T-helper 2 cell treated with Interferon-gamma antibody and Interleukin-4, amounts not matched to agents 5 μg/mL and 100 μg/mL, for 36 hours (primary cell): ENCODE measurements around the gene VTI1A.

Source experiments
- DNase-seq: peaks from one replicate; pipeline ENCODE4 v3.0.0; 2021; ENCODE audit warnings: low spot score
- H3K27ac Mint-ChIP-seq: one replicate; pipeline ENCODE4 v1.8.0; 2021; ENCODE audit warnings: mild to moderate bottlenecking, mixed read lengths
- H3K27me3 Mint-ChIP-seq: one replicate; pipeline ENCODE4 v1.8.0; 2021; ENCODE audit warnings: low read depth, mixed read lengths
- H3K36me3 Mint-ChIP-seq: one replicate; pipeline ENCODE4 v1.8.0; 2021; ENCODE audit warnings: low read depth, mixed read lengths
- H3K4me1 Mint-ChIP-seq: one replicate; pipeline ENCODE4 v1.8.0; 2021; ENCODE audit warnings: low read depth, mixed read lengths
- H3K4me3 Mint-ChIP-seq: one replicate; pipeline ENCODE4 v1.8.0; 2022; ENCODE audit warnings: mild to moderate bottlenecking, moderate library complexity, mixed read lengths
- H3K9me3 Mint-ChIP-seq: one replicate; pipeline ENCODE4 v1.8.0; 2021; ENCODE audit warnings: mixed read lengths

The VTI1A gene

DNA sequence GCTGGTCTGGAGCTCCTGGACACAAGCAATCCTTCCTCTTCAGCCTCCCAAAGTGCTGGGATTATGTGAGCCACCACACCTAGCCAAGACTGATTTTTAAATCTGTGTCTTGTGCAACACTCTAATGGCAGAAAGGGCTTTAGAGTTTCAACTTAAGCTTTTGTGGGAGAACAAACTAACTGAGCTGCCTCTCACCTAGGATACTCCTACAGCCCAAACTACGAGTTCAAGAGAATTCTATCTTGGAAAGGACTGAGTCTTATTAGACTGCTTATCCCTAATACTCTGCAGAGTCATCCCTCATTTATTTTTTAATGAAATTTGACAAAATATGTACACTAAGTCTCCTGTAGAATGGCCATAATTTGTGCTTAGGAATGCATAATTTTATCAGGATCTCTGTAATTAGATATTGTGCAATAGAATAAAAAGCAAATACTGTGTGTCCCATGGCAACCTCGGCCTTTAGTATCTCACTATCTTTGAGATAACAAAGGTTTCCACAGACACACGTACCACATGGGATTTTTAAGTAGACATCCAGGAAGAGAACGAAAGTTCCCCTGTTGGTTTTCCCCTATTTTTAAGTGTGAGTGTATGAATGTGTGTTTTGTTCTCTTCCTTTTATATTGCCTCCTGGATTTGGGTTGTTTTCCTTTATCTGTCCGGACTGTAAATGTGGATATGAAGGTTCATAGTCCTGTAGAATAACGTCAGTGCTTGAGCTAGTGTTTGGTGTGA lies 303.6 kb downstream of the VTI1A start:
- DNase-seq, result no peak
- no peak overlapping the region for H3K27ac Mint-ChIP-seq
- H3K9me3 Mint-ChIP-seq, result no peaks in the 10 kb centered on the region
- H3K4me1 Mint-ChIP-seq, result no peaks in the 10 kb centered on the region
- no peak overlapping the region for H3K4me3 Mint-ChIP-seq
- H3K36me3 Mint-ChIP-seq, result no peaks in the 10 kb centered on the region
- H3K27me3 Mint-ChIP-seq, result no peaks in the 10 kb centered on the region

DNA sequence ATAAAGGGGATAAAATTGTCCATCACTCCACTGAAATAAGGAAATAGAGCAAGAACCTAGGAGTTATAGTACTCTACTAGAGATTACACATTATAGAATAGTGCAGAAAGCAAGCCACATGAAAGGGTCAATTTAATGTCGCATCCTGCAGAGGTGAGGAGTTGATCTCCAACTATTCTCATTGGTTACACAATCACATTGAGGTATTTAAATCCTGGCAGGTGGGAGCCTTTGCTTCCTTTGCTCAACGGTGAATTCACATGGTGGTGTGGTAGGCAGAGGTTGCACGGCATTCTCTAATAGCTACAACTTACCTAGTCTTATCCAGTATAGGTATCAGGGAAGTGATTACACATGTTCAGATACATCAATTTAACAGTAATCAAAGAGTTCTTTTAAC lies 304.6 kb downstream of the VTI1A start:
- Mint-ChIP-seq H3K9me3 (no peaks in the 10 kb centered on the region), H3K4me3 (no peak overlapping the region), H3K27ac (no peak overlapping the region), H3K4me1 (no peaks in the 10 kb centered on the region), H3K36me3 (no peaks in the 10 kb centered on the region), H3K27me3 (no peaks in the 10 kb centered on the region)
- no peak for DNase-seq

DNA sequence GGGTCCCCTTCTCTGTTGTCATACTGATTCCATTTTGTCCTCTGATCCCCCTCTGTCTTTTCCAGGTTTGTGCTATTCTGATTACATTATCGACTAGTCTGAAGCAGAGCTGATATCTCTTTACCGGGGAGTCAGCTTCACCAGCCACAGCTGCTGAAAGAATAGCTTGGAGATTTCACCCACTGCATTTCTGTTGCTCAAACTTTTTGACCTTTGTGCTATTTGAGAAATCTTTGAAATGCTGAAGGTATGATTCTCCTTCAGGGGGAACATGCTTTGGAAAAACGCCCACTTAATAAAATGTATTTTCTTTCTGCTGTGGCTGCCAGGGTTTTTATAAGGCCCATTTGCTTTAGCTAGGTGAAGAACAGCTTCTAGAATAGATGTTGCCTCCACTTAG lies 305.3 kb downstream of the VTI1A start:
- H3K27me3 Mint-ChIP-seq, result no peaks in the 10 kb centered on the region
- no peak overlapping the region for H3K27ac Mint-ChIP-seq
- H3K9me3 Mint-ChIP-seq, result no peaks in the 10 kb centered on the region
- no peaks in the 10 kb centered on the region for H3K4me1 Mint-ChIP-seq
- DNase-seq, result no peak
- H3K4me3 Mint-ChIP-seq, result no peak overlapping the region
- H3K36me3 Mint-ChIP-seq, result no peaks in the 10 kb centered on the region

DNA sequence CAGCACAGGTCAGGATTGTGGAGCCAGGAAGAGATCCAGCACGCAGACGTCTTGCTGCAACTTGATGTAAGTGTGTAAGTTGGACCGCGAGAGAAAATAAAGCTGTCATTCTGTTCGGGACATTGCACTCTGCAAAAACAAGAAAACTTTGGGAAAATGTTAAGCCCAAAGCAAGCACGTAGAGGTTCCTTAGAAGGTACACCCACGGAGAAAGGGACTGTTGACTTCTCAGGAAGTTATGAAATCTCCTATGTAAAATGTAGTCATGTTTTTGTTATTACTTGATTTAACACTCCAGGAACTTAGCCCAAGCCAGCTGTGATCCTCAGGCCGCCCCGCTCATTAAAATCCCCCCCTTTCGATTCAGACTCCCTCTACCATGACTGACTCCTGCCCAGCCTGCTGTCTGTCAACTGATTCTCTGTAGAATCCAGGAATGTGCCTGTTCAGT lies 307.0 kb downstream of the VTI1A start:
- no peaks in the 10 kb centered on the region for H3K4me1 Mint-ChIP-seq
- no peak for DNase-seq
- no peaks in the 10 kb centered on the region for H3K27me3 Mint-ChIP-seq
- H3K9me3 Mint-ChIP-seq, result no peaks in the 10 kb centered on the region
- H3K27ac Mint-ChIP-seq, result no peak overlapping the region
- no peak overlapping the region for H3K4me3 Mint-ChIP-seq
- H3K36me3 Mint-ChIP-seq, result no peaks in the 10 kb centered on the region

DNA sequence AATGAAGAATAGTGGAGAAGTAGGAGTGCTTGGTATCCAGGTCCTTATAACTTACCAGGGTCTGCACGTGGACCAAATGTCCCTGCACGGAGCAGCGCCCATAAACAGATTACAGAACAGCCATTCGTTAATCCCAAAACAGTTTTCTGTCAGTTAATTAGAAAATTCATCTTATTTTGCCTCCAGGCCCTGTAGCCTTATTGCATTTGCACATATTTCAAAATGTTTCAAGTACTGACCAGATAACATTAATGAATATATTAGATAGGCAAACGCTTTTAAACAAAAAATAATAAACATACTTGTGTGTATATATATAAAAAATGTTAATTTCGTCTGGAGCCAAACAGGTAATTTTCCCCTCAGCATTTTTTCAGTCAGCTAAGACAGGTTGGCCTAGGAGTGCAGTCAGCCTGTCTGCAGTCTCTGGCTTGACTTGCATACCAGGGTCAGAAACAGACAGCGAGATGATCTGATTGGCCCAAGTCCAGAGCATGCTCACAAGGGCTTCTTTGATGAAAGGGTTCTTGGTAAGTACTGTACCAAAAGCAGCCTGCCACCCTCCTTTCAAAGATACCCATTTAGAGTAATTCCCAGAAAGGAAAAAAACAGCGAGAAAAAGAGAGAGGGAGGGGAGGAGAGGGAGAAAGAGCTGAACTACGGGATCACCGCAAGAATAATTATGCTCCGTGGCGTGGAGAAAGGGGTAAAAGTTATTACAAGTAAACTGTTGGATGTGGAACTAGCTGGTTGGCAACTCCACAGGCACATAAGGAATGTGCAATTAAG lies 308.6 kb downstream of the VTI1A start:
- no peak overlapping the region for H3K27ac Mint-ChIP-seq
- no peaks in the 10 kb centered on the region for H3K27me3 Mint-ChIP-seq
- H3K4me1 Mint-ChIP-seq, result no peaks in the 10 kb centered on the region
- DNase-seq, result no peak
- H3K9me3 Mint-ChIP-seq, result no peaks in the 10 kb centered on the region
- no peaks in the 10 kb centered on the region for H3K36me3 Mint-ChIP-seq
- no peak overlapping the region for H3K4me3 Mint-ChIP-seq

DNA sequence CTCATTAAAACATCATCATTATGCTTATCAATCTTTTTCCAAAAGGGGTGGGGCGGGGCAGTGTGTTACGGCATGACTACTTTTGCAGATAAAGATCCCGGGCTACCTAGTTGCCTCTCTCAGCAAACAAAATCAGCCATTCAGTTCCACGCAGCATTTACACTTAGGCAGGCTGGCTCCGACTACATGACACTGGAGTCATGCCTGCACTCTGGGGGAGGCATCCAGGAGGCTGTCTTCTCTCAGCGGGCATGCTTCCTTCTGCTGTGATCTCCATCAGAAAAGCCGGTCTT lies 309.2 kb downstream of the VTI1A start:
- Mint-ChIP-seq H3K4me1 (no peaks in the 10 kb centered on the region), H3K27ac (no peak overlapping the region), H3K27me3 (no peaks in the 10 kb centered on the region), H3K36me3 (no peaks in the 10 kb centered on the region), H3K4me3 (no peak overlapping the region), H3K9me3 (no peaks in the 10 kb centered on the region)
- no peak for DNase-seq

DNA sequence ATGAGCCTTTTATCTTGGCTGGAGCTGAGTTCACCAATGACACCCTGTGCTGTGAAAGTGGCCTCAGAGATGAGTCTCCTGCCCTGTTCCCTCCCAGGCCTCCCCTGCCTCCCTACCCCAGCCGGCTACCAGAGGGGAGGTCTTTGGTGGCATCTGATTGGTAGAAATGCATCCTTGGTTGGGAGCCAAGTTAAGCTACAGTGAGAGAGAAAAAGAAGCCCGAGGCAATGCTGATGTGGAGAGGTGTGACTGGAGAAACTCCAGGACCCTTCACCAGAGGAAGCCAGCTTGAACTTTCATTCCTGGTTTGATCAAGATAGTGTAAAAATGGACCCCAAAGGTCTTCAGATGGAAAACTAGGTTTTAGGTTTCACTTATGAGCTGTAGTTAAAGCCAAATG lies 311.9 kb downstream of the VTI1A start:
- no peaks in the 10 kb centered on the region for H3K27me3 Mint-ChIP-seq
- H3K36me3 Mint-ChIP-seq, result no peaks in the 10 kb centered on the region
- H3K4me3 Mint-ChIP-seq, result no peak overlapping the region
- no peaks in the 10 kb centered on the region for H3K9me3 Mint-ChIP-seq
- no peak overlapping the region for H3K27ac Mint-ChIP-seq
- no peak for DNase-seq
- no peaks in the 10 kb centered on the region for H3K4me1 Mint-ChIP-seq

DNA sequence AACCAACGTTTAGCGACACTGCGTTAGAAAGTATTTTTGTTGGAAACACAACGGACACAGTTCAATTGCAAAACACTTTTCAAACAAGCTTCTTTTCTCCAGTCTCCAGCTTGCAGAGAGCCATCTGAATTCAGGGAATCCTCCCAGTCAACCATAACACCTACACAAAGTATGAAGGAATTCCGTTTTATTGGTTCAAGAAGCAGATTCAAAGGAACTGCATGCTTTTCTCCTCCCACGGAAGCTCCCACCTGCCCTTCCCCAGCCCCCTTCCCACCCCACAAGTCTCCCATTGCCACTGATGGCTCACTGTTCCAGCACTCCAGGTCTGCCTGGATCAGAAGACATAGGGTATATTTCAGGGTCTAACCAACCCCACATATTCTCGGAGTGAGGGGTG lies 312.5 kb downstream of the VTI1A start:
- Mint-ChIP-seq H3K27me3 (no peaks in the 10 kb centered on the region), H3K36me3 (no peaks in the 10 kb centered on the region), H3K4me1 (no peaks in the 10 kb centered on the region), H3K9me3 (no peaks in the 10 kb centered on the region), H3K4me3 (no peak overlapping the region), H3K27ac (no peak overlapping the region)
- DNase-seq, result no peak

DNA sequence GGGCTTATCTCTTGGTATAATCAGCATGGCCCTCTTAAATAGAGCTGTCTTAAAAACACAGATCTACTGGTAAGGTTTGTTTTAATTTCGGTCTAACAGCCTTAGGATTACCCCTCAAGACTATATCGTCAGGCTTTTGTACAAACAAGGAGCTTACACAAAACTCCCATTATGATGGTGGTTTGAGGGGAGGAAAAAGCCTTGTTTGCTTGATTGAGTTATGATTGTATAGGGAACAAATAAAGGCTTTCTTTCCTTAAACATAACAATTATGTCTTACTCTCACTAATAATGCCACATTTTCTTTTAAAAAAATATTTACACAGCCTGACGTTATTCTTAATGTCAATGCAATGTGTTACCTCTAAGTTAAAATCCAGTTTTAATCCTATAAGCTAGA lies 314.2 kb downstream of the VTI1A start:
- H3K4me3 Mint-ChIP-seq, result no peak overlapping the region
- no peaks in the 10 kb centered on the region for H3K27me3 Mint-ChIP-seq
- no peaks in the 10 kb centered on the region for H3K9me3 Mint-ChIP-seq
- DNase-seq, result no peak
- H3K36me3 Mint-ChIP-seq, result no peaks in the 10 kb centered on the region
- H3K27ac Mint-ChIP-seq, result no peak overlapping the region
- no peaks in the 10 kb centered on the region for H3K4me1 Mint-ChIP-seq

DNA sequence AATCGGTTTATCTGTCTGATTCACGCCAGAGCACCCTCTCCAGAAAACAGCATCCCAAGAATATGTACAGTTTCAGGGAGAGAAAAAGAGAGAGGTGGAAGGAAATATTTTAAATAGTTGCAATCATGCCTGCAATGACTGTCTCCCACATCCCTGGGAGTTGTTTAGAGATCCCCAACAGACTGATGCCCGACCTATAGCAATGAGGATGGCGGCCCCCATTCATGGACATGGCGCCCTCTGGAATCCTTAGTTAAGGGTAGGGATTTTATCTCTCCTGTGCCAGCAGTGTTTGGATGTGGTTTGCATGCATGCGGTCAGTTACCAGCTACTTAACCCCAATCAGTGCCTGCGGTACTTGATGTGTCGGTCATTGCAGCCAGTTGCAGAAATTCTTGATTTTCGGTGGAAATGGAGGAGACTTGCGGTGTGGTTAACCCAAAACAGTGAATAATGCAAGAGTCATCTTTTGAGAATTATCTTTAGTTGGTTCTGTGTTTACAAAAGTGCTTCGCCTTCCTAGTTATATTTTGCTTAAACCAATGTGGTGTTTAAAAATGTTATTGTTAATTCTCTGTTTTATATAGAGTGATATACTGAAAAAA lies 317.0 kb downstream of the VTI1A start:
- Mint-ChIP-seq H3K4me1 (no peaks in the 10 kb centered on the region), H3K27me3 (no peaks in the 10 kb centered on the region), H3K36me3 (no peaks in the 10 kb centered on the region), H3K9me3 (no peaks in the 10 kb centered on the region), H3K27ac (no peak overlapping the region), H3K4me3 (no peak overlapping the region)
- no peak for DNase-seq

DNA sequence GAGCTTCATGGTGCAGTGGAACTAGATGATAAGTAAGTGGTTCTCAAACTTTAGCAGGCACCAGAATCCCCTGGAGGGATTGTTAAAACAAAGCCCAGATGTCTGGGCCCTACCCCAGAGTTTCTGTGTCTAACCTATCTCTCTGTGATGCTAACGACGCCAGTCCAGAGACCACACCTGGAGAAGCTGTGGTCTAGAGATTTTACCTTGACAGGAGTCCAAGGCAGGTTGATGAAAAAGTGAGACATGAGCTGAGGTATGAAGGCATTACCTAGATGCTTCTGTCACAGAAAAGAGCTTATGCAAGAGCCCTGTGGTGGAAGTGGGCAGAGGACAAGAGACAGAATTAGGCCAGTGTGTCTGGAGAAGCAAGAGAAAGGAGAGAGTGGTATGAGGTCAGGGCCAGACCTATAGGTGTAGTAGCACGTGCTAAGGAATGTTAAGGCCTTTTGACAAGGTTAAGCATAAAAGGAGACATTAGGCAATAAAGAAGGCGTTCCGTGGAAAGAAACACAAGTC lies 318.8 kb downstream of the VTI1A start:
- Mint-ChIP-seq H3K4me1 (no peaks in the 10 kb centered on the region), H3K9me3 (no peaks in the 10 kb centered on the region), H3K27me3 (no peaks in the 10 kb centered on the region), H3K27ac (no peak overlapping the region), H3K36me3 (no peaks in the 10 kb centered on the region), H3K4me3 (no peak overlapping the region)
- DNase-seq, result no peak

DNA sequence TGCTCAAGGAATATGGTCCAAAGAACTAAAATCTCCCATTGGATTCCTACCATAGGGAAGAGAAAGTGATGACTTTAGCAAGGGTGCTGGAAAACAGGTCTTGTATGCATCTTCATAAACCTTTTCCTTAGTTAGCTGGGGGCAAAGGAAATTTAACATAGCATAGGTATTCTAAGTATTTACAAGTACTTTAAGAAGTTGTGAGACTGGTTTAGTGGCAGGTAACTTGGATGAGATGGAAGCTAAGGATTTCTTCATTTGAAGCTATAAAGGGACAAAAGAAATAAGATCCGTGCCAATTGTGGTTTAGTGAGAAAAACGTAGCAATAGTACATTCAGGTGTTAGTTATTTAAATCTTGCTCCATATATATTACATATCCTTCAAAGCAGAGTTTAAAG lies 319.6 kb downstream of the VTI1A start:
- no peaks in the 10 kb centered on the region for H3K36me3 Mint-ChIP-seq
- no peak overlapping the region for H3K4me3 Mint-ChIP-seq
- H3K27me3 Mint-ChIP-seq, result no peaks in the 10 kb centered on the region
- DNase-seq, result no peak
- no peaks in the 10 kb centered on the region for H3K4me1 Mint-ChIP-seq
- H3K9me3 Mint-ChIP-seq, result no peaks in the 10 kb centered on the region
- no peak overlapping the region for H3K27ac Mint-ChIP-seq

DNA sequence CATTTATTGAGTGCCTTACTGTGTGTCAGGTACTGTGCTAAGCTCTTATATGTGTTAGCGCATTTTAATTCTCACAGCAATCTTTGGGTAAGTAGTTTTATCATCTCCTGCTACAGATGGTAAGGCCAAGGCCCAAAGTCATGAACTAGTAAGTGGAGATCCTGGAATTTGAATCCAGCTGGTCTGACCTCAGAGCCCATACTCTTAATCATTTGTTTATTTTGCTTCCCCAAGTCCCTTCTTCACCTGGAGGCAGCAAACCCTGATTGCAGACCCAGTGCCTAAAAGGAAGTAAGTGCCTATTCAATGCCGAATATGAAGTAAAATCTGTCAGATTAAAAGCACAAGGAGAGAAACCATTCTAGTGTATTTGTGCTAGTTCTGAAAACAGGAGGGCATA lies 320.1 kb downstream of the VTI1A start:
- no peak for DNase-seq
- H3K36me3 Mint-ChIP-seq, result no peaks in the 10 kb centered on the region
- H3K27me3 Mint-ChIP-seq, result no peaks in the 10 kb centered on the region
- no peak overlapping the region for H3K27ac Mint-ChIP-seq
- no peaks in the 10 kb centered on the region for H3K4me1 Mint-ChIP-seq
- no peak overlapping the region for H3K4me3 Mint-ChIP-seq
- no peaks in the 10 kb centered on the region for H3K9me3 Mint-ChIP-seq

DNA sequence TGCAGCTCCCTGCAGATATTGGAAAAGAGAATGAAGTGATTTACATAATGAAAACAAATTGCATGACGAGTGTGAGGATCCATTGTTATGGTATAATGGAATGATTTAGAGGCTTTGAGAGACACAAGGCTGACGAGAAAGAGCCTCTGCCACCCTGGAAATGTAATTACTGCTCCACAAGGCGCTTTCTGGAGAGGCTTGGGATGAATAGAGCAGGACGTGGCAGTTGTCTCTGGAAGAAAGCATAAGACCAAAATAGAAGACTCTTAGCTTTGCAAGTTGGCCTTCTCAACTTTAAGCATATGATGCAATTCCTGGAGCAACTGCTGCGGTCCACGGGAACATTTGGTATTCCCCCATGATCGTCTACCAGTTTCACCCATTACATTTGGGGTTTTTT lies 321.1 kb downstream of the VTI1A start:
- Mint-ChIP-seq H3K36me3 (no peaks in the 10 kb centered on the region), H3K27ac (no peak overlapping the region), H3K9me3 (no peaks in the 10 kb centered on the region), H3K27me3 (no peaks in the 10 kb centered on the region), H3K4me1 (no peaks in the 10 kb centered on the region), H3K4me3 (no peak overlapping the region)
- DNase-seq, result no peak
